ENCODE data around the gene ITPKB. TPM values are rescaled to one million over a fixed set of nuclear protein-coding genes. Genes with fewer than 3 reads are reported as not detected.

ITPKB gene
- polyA plus RNA-seq, 2 donors = 6.5 to 8.1 TPM

DNA sequence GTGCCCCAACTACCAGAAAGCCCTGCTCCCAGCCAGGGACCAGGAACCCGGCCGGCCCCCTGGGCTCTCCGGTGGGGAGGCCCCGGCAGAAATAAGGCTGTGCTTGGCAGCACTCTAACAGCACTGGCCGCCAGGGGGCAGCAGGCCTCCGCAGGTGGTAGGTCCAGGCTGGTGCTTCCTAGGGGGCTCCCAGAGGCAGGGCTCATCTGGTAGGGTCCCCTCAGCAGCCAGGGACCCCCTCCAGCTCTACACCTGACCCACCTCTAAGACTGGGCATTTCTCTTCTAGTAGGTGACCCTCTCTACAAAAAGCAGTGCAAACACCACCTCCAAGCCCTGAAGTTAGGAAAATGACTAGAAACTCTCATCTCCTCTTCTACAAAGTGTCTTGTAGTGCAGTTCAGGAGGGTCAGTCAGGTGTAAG lies 104.9 kb downstream of the ITPKB start:
- 0 to 2% methylated on average over 6 of the region's 6 CpGs for WGBS, 2 donors
- peaks cover 3 to 12% of the 10 kb centered on the region in 2 donors for H3K4me1 ChIP-seq (ENCODE audit: control insufficient read depth in 2 of 2, insufficient read depth in 2 of 2, low read length in 1 of 2)
- H3K27ac ChIP-seq (ENCODE audit: low read depth in 2 of 2, low read length in 1 of 2) = peak overlapping the region; percentile 24 to 72
- peaks cover 3 to 24% of the 10 kb centered on the region in 2 donors for H3K36me3 ChIP-seq (ENCODE audit: control insufficient read depth in 2 of 2, insufficient read depth in 2 of 2, low read length in 1 of 2)
- H3K27me3 ChIP-seq (ENCODE audit: control insufficient read depth in 1 of 2, insufficient read depth in 2 of 2, low read length in 2 of 2) = no peaks in the 10 kb centered on the region
- no peak overlapping the region for H3K4me3 ChIP-seq (ENCODE audit: low read depth in 1 of 2, low read length in 2 of 2)
- no peaks in the 10 kb centered on the region for H3K9me3 ChIP-seq (ENCODE audit: control insufficient read depth in 2 of 2, insufficient read depth in 1 of 2, low read depth in 1 of 2, low read length in 1 of 2)

- Histone ChIP-seq H3K27me3 (ENCODE audit: control insufficient read depth in 1 of 2, insufficient read depth in 2 of 2, low read length in 2 of 2) (no peaks in the 10 kb centered on the region), H3K9me3 (ENCODE audit: control insufficient read depth in 2 of 2, insufficient read depth in 1 of 2, low read depth in 1 of 2, low read length in 1 of 2) (no peaks in the 10 kb centered on the region), H3K4me1 (ENCODE audit: control insufficient read depth in 2 of 2, insufficient read depth in 2 of 2, low read length in 1 of 2) (peaks cover 3 to 12% of the 10 kb centered on the region in 2 donors), H3K4me3 (ENCODE audit: low read depth in 1 of 2, low read length in 2 of 2) (no peak overlapping the region), H3K36me3 (ENCODE audit: control insufficient read depth in 2 of 2, insufficient read depth in 2 of 2, low read length in 1 of 2) (peaks cover 3 to 22% of the 10 kb centered on the region in 2 donors), H3K27ac (ENCODE audit: low read depth in 2 of 2, low read length in 1 of 2) (peak overlapping the region; percentile 24 to 72)
- 31 to 37% methylated on average over 7 of the region's 7 CpGs for WGBS, 2 donors
These were observed 105.4 kb downstream of the ITPKB start for GRCh38 chr1:226633541-226634165.

- Histone ChIP-seq H3K4me1 (ENCODE audit: control insufficient read depth in 2 of 2, insufficient read depth in 2 of 2, low read length in 1 of 2) (peaks cover 3 to 12% of the 10 kb centered on the region in 2 donors), H3K27me3 (ENCODE audit: control insufficient read depth in 1 of 2, insufficient read depth in 2 of 2, low read length in 2 of 2) (no peaks in the 10 kb centered on the region), H3K27ac (ENCODE audit: low read depth in 2 of 2, low read length in 1 of 2) (peak overlapping the region; percentile 13 to 62), H3K4me3 (ENCODE audit: low read depth in 1 of 2, low read length in 2 of 2) (no peak overlapping the region), H3K36me3 (ENCODE audit: control insufficient read depth in 2 of 2, insufficient read depth in 2 of 2, low read length in 1 of 2) (peaks cover 0 to 16% of the 10 kb centered on the region in 2 donors), H3K9me3 (ENCODE audit: control insufficient read depth in 2 of 2, insufficient read depth in 1 of 2, low read depth in 1 of 2, low read length in 1 of 2) (no peaks in the 10 kb centered on the region)
- 76 to 78% methylated on average over 10 of the region's 10 CpGs for WGBS, 2 donors
These were observed 106.1 kb downstream of the ITPKB start for GRCh38 chr1:226632922-226633351.

DNA sequence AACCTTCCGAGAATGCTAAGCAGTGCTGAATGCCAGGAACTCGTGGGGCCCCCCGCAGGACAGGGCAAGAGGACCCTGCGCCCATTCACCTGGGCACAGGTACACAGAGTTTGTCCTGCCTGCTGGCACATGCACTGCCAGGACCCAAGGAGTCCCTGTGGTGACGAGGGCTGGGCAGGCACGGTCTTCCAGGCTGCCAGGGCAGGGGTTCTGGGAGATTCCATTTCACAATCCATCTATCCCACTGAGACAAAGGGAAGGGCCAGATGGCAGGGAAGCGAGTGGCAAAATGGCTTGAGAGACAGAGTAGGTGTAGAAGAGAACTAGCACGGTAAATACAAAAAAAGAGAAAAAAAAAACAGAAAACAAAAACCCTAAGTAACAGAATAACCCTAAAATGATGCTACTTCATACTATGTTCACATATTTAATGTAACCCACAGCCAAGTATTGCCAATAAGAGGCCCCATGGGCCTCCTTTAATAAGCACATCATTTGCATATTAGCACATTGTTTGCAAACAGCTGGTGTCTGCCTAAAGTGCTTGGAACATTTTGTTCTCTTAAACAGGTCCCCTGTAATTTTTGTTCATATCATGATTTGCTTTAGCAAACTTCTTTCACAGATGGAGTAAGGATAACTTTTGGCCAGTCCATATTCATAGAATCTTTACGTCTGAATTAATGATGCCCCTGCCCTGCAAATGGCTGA lies 106.8 kb downstream of the ITPKB start:
- H3K36me3 ChIP-seq (ENCODE audit: control insufficient read depth in 2 of 2, insufficient read depth in 2 of 2, low read length in 1 of 2) = peaks cover 0 to 15% of the 10 kb centered on the region in 2 donors
- H3K4me3 ChIP-seq (ENCODE audit: low read depth in 1 of 2, low read length in 2 of 2) = no peak overlapping the region
- 86 to 88% methylated on average over 9 of the region's 9 CpGs for WGBS, 2 donors
- H3K27ac ChIP-seq (ENCODE audit: low read depth in 2 of 2, low read length in 1 of 2) = peak overlapping the region; percentile 60 to 62
- H3K27me3 ChIP-seq (ENCODE audit: control insufficient read depth in 1 of 2, insufficient read depth in 2 of 2, low read length in 2 of 2) = no peaks in the 10 kb centered on the region
- H3K4me1 ChIP-seq (ENCODE audit: control insufficient read depth in 2 of 2, insufficient read depth in 2 of 2, low read length in 1 of 2) = peaks cover 3 to 12% of the 10 kb centered on the region in 2 donors
- no peaks in the 10 kb centered on the region for H3K9me3 ChIP-seq (ENCODE audit: control insufficient read depth in 2 of 2, insufficient read depth in 1 of 2, low read depth in 1 of 2, low read length in 1 of 2)

DNA sequence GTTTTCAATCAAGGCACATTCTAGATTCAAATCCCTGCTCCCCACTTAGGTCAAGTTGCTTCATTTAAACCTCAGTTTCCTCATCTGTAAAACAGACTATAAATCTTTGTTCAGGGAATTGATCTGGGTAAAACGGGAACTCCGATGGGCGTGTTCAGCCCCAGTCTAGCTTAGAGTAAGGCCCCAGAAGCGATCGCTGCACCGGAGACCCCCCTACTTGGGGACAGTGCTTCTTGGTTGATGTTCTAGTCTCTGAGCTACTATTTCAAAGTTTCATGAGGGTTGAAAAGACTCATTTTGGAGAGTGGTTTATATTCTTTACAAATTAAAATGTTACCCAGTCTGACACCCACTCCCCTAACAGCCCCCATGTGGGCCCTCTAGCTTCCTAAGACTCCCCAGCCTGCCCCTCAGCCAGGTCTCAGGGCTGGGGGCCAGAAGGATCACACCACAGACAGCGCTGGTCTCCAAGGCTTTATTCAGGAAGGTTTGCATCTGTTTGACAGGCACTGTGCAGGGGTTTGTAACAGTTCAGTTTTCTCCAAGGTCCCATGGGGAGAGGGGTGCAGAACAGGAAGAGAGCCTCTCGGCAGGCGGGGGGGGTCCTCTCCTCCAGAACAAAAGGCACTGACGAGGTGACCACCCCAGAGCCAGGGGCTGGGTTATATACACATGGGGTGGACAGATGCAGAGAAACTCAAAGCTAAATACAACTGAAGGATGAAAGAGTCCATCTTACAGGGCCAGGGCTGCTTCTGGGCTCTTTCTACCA lies 107.7 kb downstream of the ITPKB start:
- Histone ChIP-seq H3K9me3 (ENCODE audit: control insufficient read depth in 2 of 2, insufficient read depth in 1 of 2, low read depth in 1 of 2, low read length in 1 of 2) (no peaks in the 10 kb centered on the region), H3K36me3 (ENCODE audit: control insufficient read depth in 2 of 2, insufficient read depth in 2 of 2, low read length in 1 of 2) (peaks cover 0 to 7% of the 10 kb centered on the region in 2 donors), H3K4me1 (ENCODE audit: control insufficient read depth in 2 of 2, insufficient read depth in 2 of 2, low read length in 1 of 2) (peaks cover 3 to 12% of the 10 kb centered on the region in 2 donors), H3K27me3 (ENCODE audit: control insufficient read depth in 1 of 2, insufficient read depth in 2 of 2, low read length in 2 of 2) (no peaks in the 10 kb centered on the region), H3K27ac (ENCODE audit: low read depth in 2 of 2, low read length in 1 of 2) (peak overlapping the region; percentile 44 to 57), H3K4me3 (ENCODE audit: low read depth in 1 of 2, low read length in 2 of 2) (no peak overlapping the region)
- WGBS, 2 donors = 80% methylated on average over 10 of the region's 10 CpGs

DNA sequence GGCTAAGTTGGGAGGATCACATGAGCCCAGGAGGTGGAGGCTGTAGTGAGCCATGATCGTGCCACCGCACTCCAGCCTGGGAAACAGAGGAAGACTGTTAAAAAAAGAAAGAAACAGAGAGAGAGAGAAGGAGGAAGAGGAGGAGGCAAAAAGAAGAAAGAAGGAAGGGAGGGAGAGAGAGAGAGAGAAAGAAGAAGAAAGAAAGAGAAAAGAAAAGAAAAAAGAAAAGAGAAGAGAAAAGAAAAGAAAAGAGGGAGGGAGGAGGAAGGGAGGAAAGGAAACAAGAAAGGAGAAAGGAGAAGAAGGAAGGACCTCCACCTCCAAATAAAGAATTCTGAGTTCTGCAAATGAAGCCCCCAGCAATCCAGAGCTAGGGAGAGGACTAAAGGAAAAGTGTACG lies 108.5 kb downstream of the ITPKB start:
- Histone ChIP-seq H3K27me3 (ENCODE audit: control insufficient read depth in 1 of 2, insufficient read depth in 2 of 2, low read length in 2 of 2) (no peaks in the 10 kb centered on the region), H3K4me1 (ENCODE audit: control insufficient read depth in 2 of 2, insufficient read depth in 2 of 2, low read length in 1 of 2) (peaks cover 2 to 9% of the 10 kb centered on the region in 2 donors), H3K27ac (ENCODE audit: low read depth in 2 of 2, low read length in 1 of 2) (no peak overlapping the region), H3K36me3 (ENCODE audit: control insufficient read depth in 2 of 2, insufficient read depth in 2 of 2, low read length in 1 of 2) (peaks cover 0 to 7% of the 10 kb centered on the region in 2 donors), H3K4me3 (ENCODE audit: low read depth in 1 of 2, low read length in 2 of 2) (no peak overlapping the region), H3K9me3 (ENCODE audit: control insufficient read depth in 2 of 2, insufficient read depth in 1 of 2, low read depth in 1 of 2, low read length in 1 of 2) (no peaks in the 10 kb centered on the region)
- WGBS, 2 donors = 96 to 98% methylated on average over 3 of the region's 3 CpGs

DNA sequence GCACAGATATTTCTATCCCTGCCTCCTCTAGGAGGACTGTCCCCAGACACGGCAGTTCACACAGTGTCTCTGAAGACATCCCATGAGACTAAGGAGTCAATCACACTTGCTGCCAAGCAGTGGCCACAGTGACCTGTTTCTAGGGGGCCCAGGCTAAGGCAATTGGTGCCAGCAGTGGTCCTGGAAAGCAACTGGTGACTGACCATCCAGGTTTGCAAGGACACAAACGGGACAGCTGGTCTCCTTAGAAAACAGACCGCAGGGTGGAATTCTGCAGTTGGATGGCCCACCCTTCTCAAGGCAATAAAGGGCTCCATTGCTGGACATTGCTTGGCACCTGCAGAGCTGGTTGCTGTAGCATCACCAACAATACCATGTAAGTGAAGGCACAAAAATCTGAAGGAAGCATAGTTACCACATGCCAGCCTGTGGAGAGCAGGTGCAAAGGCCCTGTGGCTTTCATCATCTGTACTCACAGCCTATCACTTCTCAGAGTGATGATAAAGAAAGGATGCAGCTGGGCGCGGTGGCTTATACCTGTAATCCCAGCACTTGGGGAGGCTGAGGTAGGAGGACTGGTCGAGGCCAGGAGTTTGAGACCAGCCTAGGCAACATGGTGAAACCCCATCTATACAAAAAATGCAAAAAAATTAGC lies 109.1 kb downstream of the ITPKB start:
- Histone ChIP-seq H3K4me3 (ENCODE audit: low read depth in 1 of 2, low read length in 2 of 2) (no peak overlapping the region), H3K27me3 (ENCODE audit: control insufficient read depth in 1 of 2, insufficient read depth in 2 of 2, low read length in 2 of 2) (no peaks in the 10 kb centered on the region), H3K27ac (ENCODE audit: low read depth in 2 of 2, low read length in 1 of 2) (no peak overlapping the region), H3K4me1 (ENCODE audit: control insufficient read depth in 2 of 2, insufficient read depth in 2 of 2, low read length in 1 of 2) (peaks cover 0 to 7% of the 10 kb centered on the region in 2 donors), H3K9me3 (ENCODE audit: control insufficient read depth in 2 of 2, insufficient read depth in 1 of 2, low read depth in 1 of 2, low read length in 1 of 2) (no peaks in the 10 kb centered on the region), H3K36me3 (ENCODE audit: control insufficient read depth in 2 of 2, insufficient read depth in 2 of 2, low read length in 1 of 2) (peaks cover 0 to 5% of the 10 kb centered on the region in 2 donors)
- WGBS, 2 donors = 92 to 94% methylated on average over 6 of the region's 6 CpGs

- Histone ChIP-seq H3K27ac (ENCODE audit: low read depth in 2 of 2, low read length in 1 of 2) (no peak overlapping the region), H3K4me3 (ENCODE audit: low read depth in 1 of 2, low read length in 2 of 2) (no peak overlapping the region), H3K9me3 (ENCODE audit: control insufficient read depth in 2 of 2, insufficient read depth in 1 of 2, low read depth in 1 of 2, low read length in 1 of 2) (no peaks in the 10 kb centered on the region), H3K4me1 (ENCODE audit: control insufficient read depth in 2 of 2, insufficient read depth in 2 of 2, low read length in 1 of 2) (no peaks in the 10 kb centered on the region), H3K27me3 (ENCODE audit: control insufficient read depth in 1 of 2, insufficient read depth in 2 of 2, low read length in 2 of 2) (no peaks in the 10 kb centered on the region), H3K36me3 (ENCODE audit: control insufficient read depth in 2 of 2, insufficient read depth in 2 of 2, low read length in 1 of 2) (peaks cover 0 to 3% of the 10 kb centered on the region in 2 donors)
- 91 to 94% methylated on average over 18 of the region's 18 CpGs for WGBS, 2 donors
These were observed 109.7 kb downstream of the ITPKB start for GRCh38 chr1:226629210-226629895.

Data from esophagus (tissue), 2 donors.